DMS79 treated with DMSO at 0.1 percent for 48 hours (cell line): ENCODE data around the gene MBTD1.
A peak's percentile ranks its signal among the peaks of the same experiment; 100 is the strongest.
"Not testable (repeated sequence)": the region's sequence is repeated elsewhere in the genome, so short reads cannot be mapped to it uniquely, and the experiment has no call there.

Experiments used
- DNase-seq: peaks from one replicate; lab custom pipeline; 2025; lab: John Stamatoyannopoulos, UW

Gene MBTD1

GRCh38 chr17:51259564-51260236, at the start of gene MBTD1:
Gene MBTD1 (minus strand): TSS chr17:51260049. CDS start chr17:51225161, 34,888 bp downstream.
- DNase-seq: peak; percentile 98

- DNase-seq: no peak
These were observed 45.3 kb upstream of the MBTD1 start for GRCh38 chr17:51305182-51305581.

- no peak for DNase-seq
These were observed 40.0 kb upstream of the MBTD1 start for GRCh38 chr17:51299859-51300258.

- DNase-seq: peak; percentile 16
These were observed 38.9 kb upstream of the MBTD1 start for GRCh38 chr17:51298508-51299371.

- DNase-seq: not testable (repeated sequence)
These were observed 34.5 kb upstream of the MBTD1 start for GRCh38 chr17:51294338-51294737.

- DNase-seq: no peak
These were observed 29.9 kb upstream of the MBTD1 start for GRCh38 chr17:51289696-51290111.

- no peak for DNase-seq
These were observed 27.6 kb upstream of the MBTD1 start for GRCh38 chr17:51287412-51287811.

GRCh38 chr17:51279183-51279582, 19.3 kb upstream of the MBTD1 start:
- no peak for DNase-seq

GRCh38 chr17:51275381-51275780, 15.5 kb upstream of the MBTD1 start:
- DNase-seq: no peak

- DNase-seq: no peak
These were observed 13.0 kb upstream of the MBTD1 start for GRCh38 chr17:51272812-51273211.

GRCh38 chr17:51270636-51271035, 10.8 kb upstream of the MBTD1 start:
- DNase-seq: no peak

- no peak for DNase-seq
These were observed 10.1 kb upstream of the MBTD1 start for GRCh38 chr17:51269991-51270390.

- DNase-seq: not testable (repeated sequence)
These were observed 4.6 kb upstream of the MBTD1 start for GRCh38 chr17:51264466-51264865.

GRCh38 chr17:51263006-51263405, 3.2 kb upstream of the MBTD1 start:
- DNase-seq: no peak

- DNase-seq: no peak
These were observed 1.4 kb upstream of the MBTD1 start for GRCh38 chr17:51261024-51261963.

GRCh38 chr17:51260237-51261023, 581 bp upstream of the MBTD1 start, which contains the start of gene UTP18:
Gene UTP18 (plus strand): TSS chr17:51260546. CDS start chr17:51260585, 39 bp downstream.
- peak; percentile 98 for DNase-seq

GRCh38 chr17:51258756-51259563, 889 bp downstream of the MBTD1 start:
- no peak for DNase-seq

- DNase-seq: no peak
These were observed 2.4 kb downstream of the MBTD1 start for GRCh38 chr17:51257150-51258081.

GRCh38 chr17:51256101-51256500, 3.7 kb downstream of the MBTD1 start:
- no peak for DNase-seq
